RWPE2 (cell line): ENCODE data around the gene SLC41A3.
A peak's percentile ranks its signal among the peaks of the same experiment; 100 is the strongest.
"Not testable (repeated sequence)": the region's sequence is repeated elsewhere in the genome, so short reads cannot be mapped to it uniquely, and the experiment has no call there.

ENCODE experiments used
- ATAC-seq: fragments of 200-7000 bp; cut with Tn5 transposase; 3 replicates; pipeline ENCODE4 v1.9.1; 2021; ENCODE audit warnings: low read depth
- DNase-seq: peaks from one replicate; pipeline ENCODE4 v3.0.0-alpha.2; 2020; ENCODE audit warnings: low spot score
- H3K27ac ChIP-seq: fragments of 450-650 bp; 2 replicates; pipeline ENCODE4 v1.5.1; 2017; ENCODE audit warnings: mild to moderate bottlenecking; ENCODE audit not compliant: poor library complexity, severe bottlenecking
- H3K27me3 ChIP-seq: fragments of 250-450 bp; sonication (Bioruptor Pico); 2 replicates; pipeline ENCODE4 v1.5.1; 2021; ENCODE audit warnings: mild to moderate bottlenecking, moderate library complexity; ENCODE audit not compliant: insufficient read depth, poor library complexity, severe bottlenecking
- H3K36me3 ChIP-seq: fragments of 250-450 bp; sonication (Bioruptor Pico); 2 replicates; pipeline ENCODE4 v1.5.1; 2020; ENCODE audit warnings: low read depth, mild to moderate bottlenecking, moderate library complexity
- H3K4me1 ChIP-seq: fragments of 250-450 bp; sonication (Bioruptor Pico); 2 replicates; pipeline ENCODE4 v1.5.1; 2021; ENCODE audit warnings: mild to moderate bottlenecking, moderate library complexity; ENCODE audit not compliant: insufficient read depth, poor library complexity, severe bottlenecking
- H3K4me3 ChIP-seq: fragments of 250-450 bp; sonication (Bioruptor Pico); 2 replicates; pipeline ENCODE4 v1.5.1; 2021; ENCODE audit warnings: mild to moderate bottlenecking, moderate library complexity; ENCODE audit not compliant: severe bottlenecking
- H3K9me3 ChIP-seq: fragments of 250-450 bp; sonication (Bioruptor Pico); 2 replicates; pipeline ENCODE4 v1.5.1; 2021; ENCODE audit warnings: mild to moderate bottlenecking, moderate library complexity; ENCODE audit not compliant: severe bottlenecking
- TF ChIP-seq, protein P1 (sequence below): fragments of 450-650 bp; IDR thresholded peaks from one replicate; pipeline ENCODE4 v1.5.1; 2017; ENCODE audit warnings: mild to moderate bottlenecking, moderate library complexity; ENCODE audit not compliant: poor library complexity, severe bottlenecking

SLC41A3 gene

DNA sequence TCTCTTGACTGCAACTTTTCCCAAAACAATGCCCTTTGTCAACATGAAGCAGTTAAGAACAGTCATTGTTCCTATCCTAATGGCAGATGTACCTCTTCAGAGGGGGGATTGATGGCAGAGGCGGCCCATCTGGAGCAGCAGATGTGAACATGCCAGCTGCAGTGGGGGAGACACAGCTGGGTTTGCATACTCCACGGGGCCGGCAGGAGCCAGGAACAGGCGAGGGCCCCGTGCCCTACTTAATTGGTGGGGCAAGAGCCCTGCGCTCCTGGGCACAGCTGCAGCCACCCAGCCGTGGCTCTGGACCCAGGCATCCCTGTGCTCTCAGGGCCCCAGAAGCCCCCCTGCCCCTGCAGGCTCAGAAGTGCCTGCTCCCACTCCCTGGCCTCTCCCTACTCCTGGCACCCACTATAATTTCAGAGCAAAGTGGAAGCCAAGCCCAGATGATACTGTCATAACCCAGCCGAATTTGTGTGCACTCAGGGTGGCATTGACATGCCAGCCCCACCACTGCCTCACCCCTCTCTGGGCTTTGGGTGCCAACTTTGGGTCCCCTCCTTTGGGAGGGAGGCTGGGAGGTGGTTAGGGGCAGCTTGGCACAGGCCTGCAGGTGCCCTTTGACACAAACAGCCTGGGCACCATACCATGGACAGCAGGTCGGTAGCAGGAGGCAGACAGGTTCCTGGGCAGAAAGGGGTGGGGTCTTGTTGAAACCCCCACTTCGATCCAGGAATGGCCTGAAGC is 80.3 kb downstream of the SLC41A3 start:
- TF ChIP-seq, protein P1, sequence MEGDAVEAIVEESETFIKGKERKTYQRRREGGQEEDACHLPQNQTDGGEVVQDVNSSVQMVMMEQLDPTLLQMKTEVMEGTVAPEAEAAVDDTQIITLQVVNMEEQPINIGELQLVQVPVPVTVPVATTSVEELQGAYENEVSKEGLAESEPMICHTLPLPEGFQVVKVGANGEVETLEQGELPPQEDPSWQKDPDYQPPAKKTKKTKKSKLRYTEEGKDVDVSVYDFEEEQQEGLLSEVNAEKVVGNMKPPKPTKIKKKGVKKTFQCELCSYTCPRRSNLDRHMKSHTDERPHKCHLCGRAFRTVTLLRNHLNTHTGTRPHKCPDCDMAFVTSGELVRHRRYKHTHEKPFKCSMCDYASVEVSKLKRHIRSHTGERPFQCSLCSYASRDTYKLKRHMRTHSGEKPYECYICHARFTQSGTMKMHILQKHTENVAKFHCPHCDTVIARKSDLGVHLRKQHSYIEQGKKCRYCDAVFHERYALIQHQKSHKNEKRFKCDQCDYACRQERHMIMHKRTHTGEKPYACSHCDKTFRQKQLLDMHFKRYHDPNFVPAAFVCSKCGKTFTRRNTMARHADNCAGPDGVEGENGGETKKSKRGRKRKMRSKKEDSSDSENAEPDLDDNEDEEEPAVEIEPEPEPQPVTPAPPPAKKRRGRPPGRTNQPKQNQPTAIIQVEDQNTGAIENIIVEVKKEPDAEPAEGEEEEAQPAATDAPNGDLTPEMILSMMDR = no peak
- Histone ChIP-seq H3K27ac (no peak overlapping the region), H3K36me3 (no peaks in the 10 kb centered on the region), H3K4me3 (no peak overlapping the region), H3K4me1 (peaks cover 13% of the 10 kb centered on the region), H3K9me3 (peaks cover 2% of the 10 kb centered on the region), H3K27me3 (no peaks in the 10 kb centered on the region)
- no peak for ATAC-seq
- no peak for DNase-seq

DNA sequence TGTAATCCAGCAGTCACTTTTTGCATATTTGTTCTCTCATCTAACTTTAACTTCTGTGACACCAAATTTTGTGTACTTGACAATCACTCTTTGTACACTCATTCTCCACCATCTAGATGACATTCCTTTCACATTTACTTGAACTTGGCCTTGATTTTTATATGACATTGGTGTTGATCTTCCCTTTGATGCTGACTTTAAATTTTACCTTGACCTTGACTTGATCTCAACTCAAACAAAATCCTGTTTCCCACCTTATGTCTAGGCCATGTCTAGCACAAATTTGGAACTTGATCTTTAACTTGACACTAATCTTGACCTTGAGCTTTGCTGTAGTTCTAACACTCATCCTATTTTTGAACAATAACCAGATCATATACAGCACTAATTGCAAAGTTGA is 81.7 kb downstream of the SLC41A3 start:
- peaks cover 2% of the 10 kb centered on the region for H3K9me3 ChIP-seq
- DNase-seq (no peak), ATAC-seq (no peak)
- no peaks in the 10 kb centered on the region for H3K36me3 ChIP-seq
- H3K27ac ChIP-seq = no peak overlapping the region
- no peaks in the 10 kb centered on the region for H3K27me3 ChIP-seq
- TF ChIP-seq, protein P1 = no peak
- peaks cover 13% of the 10 kb centered on the region for H3K4me1 ChIP-seq
- no peak overlapping the region for H3K4me3 ChIP-seq

DNA sequence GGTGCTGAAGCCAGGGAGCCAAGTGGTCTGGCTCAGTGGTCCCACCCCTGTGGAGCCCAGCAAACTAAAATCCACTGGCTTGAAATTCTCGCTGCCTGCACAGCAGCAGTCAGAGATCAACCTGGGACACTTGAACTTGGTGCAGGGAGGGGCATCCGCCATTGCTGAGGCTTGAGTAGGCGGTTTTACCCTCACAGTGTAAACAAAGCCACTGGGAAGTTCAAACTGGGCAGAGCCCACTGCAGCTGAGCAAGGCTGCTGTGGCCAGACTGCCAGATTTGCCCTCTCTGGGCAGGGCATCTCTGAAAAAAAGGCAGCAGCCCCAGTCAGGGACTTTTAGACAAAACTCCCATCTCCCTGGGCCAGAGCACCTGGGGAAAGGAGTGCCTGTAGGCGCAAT is 87.2 kb downstream of the SLC41A3 start:
- H3K36me3 ChIP-seq, DNase-seq, H3K9me3 ChIP-seq, H3K27ac ChIP-seq, H3K4me3 ChIP-seq, H3K4me1 ChIP-seq, ATAC-seq, H3K27me3 ChIP-seq: not testable (repeated sequence)

DNA sequence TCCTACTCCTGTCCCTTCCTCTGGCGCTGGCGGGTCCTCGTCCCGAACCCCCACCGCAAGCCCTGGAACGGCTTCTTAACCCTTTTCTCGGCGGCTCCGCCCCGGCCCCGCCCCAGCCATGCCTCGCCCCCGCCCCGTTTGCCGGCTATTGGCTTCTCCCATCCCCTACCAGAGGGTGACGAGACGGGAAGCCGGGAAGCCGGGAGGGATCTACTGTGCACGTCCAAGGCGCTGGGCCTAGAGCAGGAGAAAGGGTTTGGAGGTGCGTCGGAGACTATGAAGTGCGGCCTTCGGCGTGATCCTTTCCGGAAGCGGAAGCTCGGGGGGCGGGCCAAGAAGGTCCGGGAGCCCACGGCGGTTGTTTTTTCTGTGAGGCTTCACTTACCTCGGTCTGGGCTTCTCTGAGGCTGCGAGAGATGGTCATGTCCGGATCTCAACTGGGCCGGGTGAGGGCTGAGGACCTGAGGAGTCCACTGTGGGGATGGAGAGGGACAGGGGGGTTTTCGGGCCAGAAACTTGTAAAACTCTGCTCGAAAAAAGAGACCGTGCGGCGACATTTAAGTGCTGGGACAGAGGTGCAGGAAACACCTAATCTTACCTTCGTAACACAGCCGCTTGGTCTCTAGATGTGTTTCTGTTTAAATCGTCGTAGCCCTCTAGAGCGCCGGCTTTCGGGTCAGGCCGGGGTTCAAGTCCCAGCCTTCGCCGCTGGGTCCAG is 93.5 kb downstream of the SLC41A3 start:
- peak; percentile 92 for DNase-seq
- Histone ChIP-seq H3K4me3 (peak overlapping the region; percentile 52), H3K9me3 (no peaks in the 10 kb centered on the region), H3K27me3 (no peaks in the 10 kb centered on the region), H3K36me3 (no peaks in the 10 kb centered on the region), H3K4me1 (peaks cover 11% of the 10 kb centered on the region), H3K27ac (peak overlapping the region; percentile 62)
- TF ChIP-seq, protein P1 = no peak
- ATAC-seq = peak; percentile 100

DNA sequence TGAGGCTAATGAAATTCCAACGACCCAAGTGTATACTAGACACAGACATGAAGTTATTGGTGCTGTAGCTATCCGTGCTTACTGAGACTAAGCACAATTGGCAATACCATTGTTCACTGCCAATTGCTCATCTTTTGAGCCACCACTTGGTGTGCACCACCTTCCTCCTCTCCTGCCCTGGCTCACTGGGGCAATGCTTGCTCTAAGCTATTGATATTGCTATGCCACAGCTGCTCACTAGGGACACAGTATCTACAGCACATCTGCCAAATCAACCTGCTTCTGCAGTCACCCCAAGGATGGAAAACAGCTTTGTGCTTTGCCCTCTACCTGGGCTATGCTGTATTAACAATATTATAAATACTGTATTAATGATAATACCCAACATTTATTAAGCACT is 99.0 kb downstream of the SLC41A3 start:
- H3K4me3 ChIP-seq, H3K4me1 ChIP-seq, H3K9me3 ChIP-seq, DNase-seq, H3K27me3 ChIP-seq, H3K36me3 ChIP-seq, H3K27ac ChIP-seq: not testable (repeated sequence)
- ATAC-seq = peak; percentile 53; the same call in 2 of the 3 replicates

DNA sequence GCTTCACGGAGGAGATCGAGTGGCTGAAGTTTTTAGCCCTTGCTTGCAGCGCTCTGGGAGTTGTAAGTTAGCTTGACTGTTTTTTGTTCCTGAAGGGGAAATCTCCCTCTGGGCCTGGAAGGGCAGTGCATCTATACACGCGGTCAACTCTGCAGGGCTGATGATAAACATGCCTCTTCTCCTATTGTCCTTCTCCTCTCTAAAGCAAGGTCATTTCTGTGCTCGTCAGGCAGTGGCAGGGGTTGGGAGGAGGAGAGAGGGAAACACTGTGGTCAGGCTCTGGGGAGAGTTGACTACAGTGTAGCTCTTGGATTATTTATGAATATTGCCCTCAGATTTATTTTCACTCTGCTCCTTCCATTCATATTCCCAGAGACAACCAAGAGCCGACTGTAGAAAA is 106.8 kb downstream of the SLC41A3 start:
- not testable (repeated sequence) for H3K27me3 ChIP-seq, ATAC-seq, H3K27ac ChIP-seq, H3K4me1 ChIP-seq, H3K4me3 ChIP-seq, DNase-seq, H3K9me3 ChIP-seq, H3K36me3 ChIP-seq

DNA sequence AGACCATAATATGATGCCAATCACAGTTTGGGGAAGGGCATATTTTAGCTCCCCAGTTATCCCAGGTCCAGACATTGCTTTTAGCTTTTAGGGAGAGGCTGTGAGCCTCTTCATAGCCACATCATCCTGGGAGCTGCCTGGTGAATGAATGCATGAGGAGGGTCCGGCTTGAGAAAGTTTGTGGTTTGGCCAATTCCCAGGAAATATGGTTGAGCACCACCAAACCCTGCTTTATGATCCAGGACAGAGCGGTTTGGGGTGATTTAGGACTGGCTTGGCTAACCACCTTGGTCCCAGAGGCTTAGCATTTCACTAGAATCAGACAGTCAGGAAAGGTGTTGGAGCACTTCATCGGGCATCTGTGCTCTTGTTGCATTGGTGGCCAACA is 107.9 kb downstream of the SLC41A3 start:
- H3K9me3 ChIP-seq, H3K4me1 ChIP-seq, H3K4me3 ChIP-seq, H3K36me3 ChIP-seq, DNase-seq, H3K27ac ChIP-seq, ATAC-seq: not testable (repeated sequence)
- peaks cover 11% of the 10 kb centered on the region for H3K27me3 ChIP-seq

DNA sequence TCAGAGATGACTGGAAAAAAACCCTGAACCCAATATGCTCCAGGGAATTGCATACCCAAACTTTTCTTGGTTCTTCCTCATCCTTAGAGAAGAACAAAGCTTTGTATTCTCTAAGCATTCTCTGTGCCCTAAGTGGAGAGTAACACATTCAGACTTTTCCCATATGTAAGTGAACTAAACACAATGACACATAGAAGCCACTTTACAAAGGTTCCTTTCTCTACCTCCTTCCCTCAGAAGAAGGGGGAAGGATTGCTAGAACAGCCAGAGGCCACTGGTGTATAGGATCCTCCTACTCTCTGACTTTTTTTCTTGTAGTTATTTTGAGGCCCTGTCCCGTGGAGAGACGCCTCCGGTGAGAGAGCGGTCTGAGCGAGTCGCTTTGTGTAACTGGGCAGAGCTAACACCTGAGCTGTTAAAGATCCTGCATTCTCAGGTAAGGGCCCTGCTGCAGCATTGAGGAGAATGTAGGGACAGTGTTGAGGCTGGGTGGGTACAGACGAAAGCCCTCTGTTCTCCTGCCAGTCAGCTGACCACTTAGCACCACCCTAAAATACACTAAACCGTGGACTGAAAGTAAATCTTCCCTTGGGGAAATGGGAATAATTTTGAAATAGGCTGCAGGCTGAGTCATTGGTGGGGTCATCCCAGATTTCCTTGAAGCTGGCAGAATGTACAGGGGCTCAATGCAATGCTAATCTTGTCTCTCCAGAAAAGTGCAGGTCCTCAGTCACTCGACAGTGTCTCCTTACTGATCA is 108.5 kb downstream of the SLC41A3 start:
- ATAC-seq = peak; percentile 15; the same call in 1 of the 3 replicates
- H3K4me3 ChIP-seq, H3K4me1 ChIP-seq, H3K9me3 ChIP-seq, H3K36me3 ChIP-seq, DNase-seq, H3K27ac ChIP-seq: not testable (repeated sequence)
- peaks cover 11% of the 10 kb centered on the region for H3K27me3 ChIP-seq
